GM12864 (cell line): ENCODE results near the gene LMNTD1.

Experiments
- DNase-seq: peaks from one replicate; pipeline ENCODE4 v3.0.0-alpha.2; 2011; ENCODE audit warnings: low read depth
- H3K4me3 ChIP-seq: 2 replicates; pipeline ENCODE4 v1.5.1; 2011; ENCODE audit warnings: mild to moderate bottlenecking, low read depth, low read length, control low read depth
- TF ChIP-seq, protein P1 (sequence below): IDR thresholded peaks from 2 replicates; pipeline ENCODE4 v1.5.1; 2011; ENCODE audit warnings: low read depth, mild to moderate bottlenecking, moderate library complexity, low read length, control low read depth, inconsistent platforms; ENCODE audit errors: missing control alignments

Gene LMNTD1

GRCh38 chr12:25574761-25575160, 21.7 kb upstream of the LMNTD1 start:
- no peak for DNase-seq
- TF ChIP-seq, protein P1, sequence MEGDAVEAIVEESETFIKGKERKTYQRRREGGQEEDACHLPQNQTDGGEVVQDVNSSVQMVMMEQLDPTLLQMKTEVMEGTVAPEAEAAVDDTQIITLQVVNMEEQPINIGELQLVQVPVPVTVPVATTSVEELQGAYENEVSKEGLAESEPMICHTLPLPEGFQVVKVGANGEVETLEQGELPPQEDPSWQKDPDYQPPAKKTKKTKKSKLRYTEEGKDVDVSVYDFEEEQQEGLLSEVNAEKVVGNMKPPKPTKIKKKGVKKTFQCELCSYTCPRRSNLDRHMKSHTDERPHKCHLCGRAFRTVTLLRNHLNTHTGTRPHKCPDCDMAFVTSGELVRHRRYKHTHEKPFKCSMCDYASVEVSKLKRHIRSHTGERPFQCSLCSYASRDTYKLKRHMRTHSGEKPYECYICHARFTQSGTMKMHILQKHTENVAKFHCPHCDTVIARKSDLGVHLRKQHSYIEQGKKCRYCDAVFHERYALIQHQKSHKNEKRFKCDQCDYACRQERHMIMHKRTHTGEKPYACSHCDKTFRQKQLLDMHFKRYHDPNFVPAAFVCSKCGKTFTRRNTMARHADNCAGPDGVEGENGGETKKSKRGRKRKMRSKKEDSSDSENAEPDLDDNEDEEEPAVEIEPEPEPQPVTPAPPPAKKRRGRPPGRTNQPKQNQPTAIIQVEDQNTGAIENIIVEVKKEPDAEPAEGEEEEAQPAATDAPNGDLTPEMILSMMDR = no peak
- H3K4me3 ChIP-seq = no peak overlapping the region

GRCh38 chr12:25573346-25573745, 20.3 kb upstream of the LMNTD1 start:
- H3K4me3 ChIP-seq = no peak overlapping the region
- DNase-seq = no peak
- TF ChIP-seq, protein P1 = no peak

DNA sequence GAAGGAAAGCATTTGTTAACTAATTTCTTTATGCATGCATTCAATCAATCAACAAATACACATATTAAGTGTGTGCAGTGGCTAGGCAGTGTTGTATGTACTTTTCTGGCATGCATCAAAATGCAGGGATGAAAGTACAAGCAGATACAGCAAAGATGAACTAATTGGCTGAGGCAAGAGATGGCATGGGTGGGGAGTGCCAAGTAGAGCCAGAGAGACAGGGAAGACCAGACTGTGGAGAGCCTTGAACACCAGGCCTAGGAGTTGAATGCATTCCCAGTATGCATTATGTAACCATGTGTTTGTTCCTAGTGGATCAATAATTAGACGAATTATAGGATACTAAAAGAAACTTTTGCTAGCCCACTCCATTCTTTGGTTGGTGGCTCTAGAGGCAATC, 17.3 kb upstream of the LMNTD1 start:
- no peak for DNase-seq
- TF ChIP-seq, protein P1 = no peak
- H3K4me3 ChIP-seq = no peak overlapping the region

DNA sequence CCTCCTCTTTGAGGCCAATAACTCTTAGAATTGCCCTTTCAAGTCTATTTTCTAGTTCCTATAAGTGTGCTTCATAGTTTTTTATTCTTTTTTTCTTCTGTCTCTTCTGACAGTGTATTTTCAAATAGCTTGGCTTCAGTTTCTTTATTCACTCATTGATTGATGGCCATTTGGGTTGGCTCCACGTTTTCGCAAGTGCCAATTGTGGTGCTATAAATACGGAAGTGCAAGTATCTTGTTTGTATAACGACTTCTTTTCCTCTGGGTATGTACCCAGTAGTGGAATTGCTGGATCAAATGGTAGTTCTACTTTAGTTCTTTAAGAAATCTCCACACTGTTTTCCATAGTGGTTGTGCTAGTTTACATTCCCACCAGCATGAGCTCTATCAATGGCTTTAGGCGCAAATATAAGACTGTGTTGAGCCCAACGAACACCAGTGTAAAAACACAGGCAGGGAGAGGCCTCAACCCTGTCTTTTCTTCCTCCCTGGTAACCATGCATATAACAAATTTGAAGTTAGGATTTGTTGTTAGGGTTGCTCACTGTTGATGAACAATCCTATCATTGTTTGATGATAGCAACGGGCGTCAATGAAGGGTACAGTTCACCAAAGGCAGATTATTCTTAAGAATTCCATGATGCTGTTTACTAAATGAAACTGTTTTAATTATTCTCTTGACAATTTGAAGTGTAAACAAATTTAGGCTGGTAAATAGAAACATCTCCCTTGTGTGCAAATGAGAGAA, 13.3 kb upstream of the LMNTD1 start:
- H3K4me3 ChIP-seq = no peak overlapping the region
- TF ChIP-seq, protein P1 = no peak
- no peak for DNase-seq

GRCh38 chr12:25558586-25558985, 5.5 kb upstream of the LMNTD1 start:
- DNase-seq = no peak
- H3K4me3 ChIP-seq = no peak overlapping the region
- TF ChIP-seq, protein P1 = no peak

- TF ChIP-seq, protein P1 = peak; percentile 41
- no peak overlapping the region for H3K4me3 ChIP-seq
- no peak for DNase-seq
These were observed 4.8 kb upstream of the LMNTD1 start for GRCh38 chr12:25557830-25558436.

DNA sequence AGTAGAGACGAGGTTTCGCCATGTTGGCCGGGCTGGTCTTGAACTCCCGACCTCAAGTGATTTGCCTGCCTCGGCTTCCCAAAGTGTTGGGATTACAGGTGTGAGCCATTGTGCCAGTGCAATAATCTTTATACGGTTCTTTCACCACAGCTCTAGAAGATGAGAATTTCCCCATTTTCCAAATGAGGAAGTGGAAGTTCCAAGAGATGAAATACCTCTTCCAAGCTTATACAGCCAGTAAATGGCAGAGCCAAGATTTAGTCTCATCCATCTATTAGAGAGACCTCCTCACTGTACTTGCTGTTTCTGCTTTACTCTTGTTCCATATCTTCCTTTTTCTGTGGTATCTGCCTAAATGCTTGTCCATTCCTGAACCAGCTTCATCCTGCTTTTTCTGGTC, 3.1 kb upstream of the LMNTD1 start:
- no peak for DNase-seq
- TF ChIP-seq, protein P1 = no peak
- no peak overlapping the region for H3K4me3 ChIP-seq
